ENCODE measurements around the gene TRAF4.
"Not testable (repeated sequence)": the region's sequence is repeated elsewhere in the genome, so short reads cannot be mapped to it uniquely, and the experiment has no call there.

TRAF4 gene

DNA sequence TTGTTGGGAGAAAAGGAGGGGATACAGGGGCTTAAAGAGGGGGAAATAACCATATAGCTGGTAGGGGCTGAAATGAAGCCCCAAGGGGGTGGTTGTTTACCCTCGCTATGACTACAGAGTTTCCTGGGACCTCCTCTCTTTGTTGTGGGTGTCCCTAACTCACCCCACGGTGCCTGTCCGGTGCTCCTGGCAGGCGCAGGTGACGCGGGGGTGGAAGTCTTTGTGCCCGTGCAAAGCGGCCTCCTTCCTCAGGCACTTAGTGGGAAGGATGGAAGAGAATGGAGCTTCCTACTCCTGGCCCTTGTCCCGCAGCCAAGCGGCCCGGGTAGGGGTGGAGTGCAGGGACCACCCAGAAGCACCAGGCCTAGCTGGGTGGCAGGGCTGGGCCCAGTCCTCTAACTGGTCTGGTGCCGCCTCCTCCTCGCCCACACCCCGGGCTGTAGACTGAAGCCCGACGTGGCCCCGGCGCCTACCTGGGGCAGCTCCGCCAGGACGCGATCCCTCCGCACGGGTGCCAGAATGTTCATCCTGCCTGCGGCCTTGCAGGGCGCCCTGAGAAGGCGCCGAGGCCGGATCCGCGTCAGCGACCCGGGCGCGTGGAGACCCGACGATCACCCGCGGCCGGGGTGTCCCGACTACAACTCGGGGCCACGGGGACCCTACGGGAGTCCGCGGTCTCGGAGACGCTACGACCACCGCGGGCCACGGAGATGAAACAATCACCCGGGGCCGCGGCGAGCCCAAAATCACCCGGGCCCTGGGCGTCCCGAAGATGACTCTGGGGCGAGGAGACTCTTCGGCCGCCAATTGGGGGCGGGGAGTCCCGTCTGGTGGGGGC is 26.9 kb upstream of the TRAF4 start:
- DNase-seq, result peak; percentile 74

DNA sequence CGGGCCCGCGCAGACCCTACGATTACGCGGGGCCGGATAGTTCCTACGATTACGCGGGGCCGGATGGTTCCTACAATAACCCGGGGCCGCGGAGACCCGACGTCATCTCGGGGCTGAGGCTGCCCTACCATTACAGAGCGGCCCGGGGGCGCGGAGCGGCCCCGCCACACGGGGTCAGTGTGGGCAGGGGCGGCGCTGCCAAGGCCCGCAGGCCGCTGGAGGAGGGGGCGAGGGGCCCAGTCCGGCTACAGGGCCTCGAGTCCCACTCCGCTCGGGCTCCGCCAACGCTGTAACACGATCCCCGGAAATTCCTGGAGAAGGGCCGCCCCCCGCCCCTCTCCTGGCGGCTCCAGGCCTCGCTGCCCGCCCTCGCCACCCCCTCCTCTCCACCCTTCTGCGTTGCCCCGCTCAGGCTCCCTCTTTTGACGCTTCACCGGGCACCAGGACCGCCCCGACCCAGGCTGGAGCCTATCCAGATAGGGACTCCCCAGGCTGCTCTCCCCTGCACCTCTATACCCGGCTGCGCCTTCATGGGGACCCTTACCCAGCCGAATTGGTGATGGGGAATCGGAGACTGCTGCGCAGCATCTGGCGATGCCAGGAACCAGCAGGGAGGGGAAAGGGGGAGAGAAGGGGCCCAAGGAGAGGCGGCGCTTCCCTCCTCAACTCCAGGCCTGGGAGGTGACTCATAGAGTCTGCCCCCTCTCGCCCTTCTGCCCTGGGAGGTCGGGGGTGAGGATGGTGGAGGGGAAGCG is 26.1 kb upstream of the TRAF4 start, which contains the start of gene RAB34:
Gene RAB34 (minus strand): TSS at position 291 of the 755 bp plus-strand sequence. CDS start 602 bp downstream, outside the sequence.
- peak; percentile 92 for DNase-seq

DNA sequence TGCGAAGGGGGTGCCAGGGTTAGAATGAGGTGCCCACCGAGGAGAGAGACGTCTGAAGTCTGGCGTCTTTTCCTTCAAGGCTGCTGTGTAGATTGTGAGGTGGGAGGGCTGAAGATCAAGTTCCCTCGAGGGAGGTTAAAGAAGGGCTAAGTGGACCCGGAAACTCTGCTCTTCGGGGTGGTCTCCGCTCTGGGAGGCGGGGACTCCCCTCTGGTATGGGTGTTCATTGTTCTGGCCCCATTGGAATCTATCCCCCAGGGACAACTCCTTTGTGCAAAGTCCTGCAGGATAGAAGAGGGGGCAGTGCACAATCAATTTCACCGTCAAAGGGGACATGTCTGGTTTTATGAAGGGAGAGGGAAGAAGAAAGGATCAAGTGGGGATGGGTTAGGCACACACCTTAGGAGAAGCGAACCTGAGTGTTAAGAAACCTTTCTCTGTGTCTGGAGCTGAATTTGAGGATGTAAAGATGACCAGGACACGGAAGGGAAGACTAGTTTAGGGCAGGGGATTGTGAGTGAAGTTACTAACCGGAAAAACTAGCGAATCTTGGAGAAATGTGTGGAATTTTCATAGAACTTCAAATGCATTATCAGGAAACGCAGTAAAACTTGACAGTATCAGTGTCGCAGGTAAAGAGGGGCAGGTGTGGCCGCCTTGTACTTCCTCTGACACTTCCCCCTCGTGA is 25.3 kb upstream of the TRAF4 start:
- DNase-seq, result no peak

DNA sequence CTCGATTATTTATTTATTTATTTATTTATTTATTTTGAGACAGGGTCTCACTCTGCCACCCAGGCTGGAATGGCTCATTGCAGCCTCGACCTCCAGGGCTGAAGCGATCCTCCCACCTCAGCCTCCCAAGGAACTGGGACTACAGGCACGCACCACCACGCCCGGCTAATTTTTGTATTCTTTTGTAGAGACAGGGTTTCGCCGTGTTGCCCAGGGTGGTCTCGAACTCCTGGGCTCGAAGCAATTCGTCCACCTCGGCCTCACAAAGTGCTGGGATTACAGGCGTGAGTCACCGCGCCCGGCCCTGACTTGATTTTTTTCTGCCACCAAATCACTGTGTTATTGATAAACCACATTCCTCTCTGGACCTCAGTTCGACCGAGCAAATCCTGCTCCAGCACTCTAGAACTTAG is 24.8 kb upstream of the TRAF4 start:
- DNase-seq, result no peak

DNA sequence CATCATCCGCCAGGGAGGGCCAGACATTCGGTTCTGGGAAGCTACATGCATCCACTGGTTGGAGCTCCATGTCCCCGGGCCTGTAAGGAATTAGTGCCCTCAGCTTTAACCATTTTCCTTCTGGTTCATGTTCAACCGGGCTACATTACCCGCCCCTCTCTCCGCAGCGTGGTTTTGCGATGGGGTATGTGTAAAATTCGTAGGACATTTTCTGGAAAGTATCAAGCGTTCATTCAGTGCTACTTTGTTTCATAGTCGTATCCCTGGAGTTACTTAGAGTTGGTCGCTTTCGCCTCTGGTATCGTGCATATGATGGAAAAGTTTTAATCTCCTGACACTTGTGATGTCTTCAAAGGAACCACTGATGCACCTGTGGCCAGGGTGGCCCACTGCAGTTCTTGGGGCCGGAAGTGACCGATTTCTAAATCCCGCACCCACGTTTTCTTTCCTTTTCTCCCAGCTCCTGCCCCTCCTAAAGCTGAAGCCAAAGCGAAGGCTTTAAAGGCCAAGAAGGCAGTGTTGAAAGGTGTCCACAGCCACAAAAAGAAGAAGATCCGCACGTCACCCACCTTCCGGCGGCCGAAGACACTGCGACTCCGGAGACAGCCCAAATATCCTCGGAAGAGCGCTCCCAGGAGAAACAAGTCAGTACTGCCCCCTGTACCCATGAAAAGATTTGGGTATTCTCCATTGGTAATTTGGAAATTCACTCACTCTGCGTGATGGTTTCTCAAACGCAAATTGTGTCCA is 23.4 kb upstream of the TRAF4 start:
- DNase-seq, result no peak

DNA sequence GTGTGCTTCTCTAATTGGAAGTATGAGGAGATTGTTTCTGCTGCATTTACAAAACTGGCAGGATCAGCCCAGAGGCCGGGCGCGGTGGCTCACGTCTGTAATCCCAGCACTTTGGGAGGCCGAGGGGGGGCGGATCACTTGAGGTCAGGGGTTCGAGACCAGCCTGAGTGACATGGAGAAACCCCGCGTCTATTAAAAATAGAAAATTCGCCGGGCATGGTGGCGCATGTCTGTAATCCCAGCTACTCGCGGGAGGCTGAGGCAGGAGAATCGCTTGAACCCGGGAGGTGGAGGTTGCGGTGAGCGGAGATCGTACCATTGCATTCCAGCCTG is 22.8 kb upstream of the TRAF4 start:
- DNase-seq, result not testable (repeated sequence)

DNA sequence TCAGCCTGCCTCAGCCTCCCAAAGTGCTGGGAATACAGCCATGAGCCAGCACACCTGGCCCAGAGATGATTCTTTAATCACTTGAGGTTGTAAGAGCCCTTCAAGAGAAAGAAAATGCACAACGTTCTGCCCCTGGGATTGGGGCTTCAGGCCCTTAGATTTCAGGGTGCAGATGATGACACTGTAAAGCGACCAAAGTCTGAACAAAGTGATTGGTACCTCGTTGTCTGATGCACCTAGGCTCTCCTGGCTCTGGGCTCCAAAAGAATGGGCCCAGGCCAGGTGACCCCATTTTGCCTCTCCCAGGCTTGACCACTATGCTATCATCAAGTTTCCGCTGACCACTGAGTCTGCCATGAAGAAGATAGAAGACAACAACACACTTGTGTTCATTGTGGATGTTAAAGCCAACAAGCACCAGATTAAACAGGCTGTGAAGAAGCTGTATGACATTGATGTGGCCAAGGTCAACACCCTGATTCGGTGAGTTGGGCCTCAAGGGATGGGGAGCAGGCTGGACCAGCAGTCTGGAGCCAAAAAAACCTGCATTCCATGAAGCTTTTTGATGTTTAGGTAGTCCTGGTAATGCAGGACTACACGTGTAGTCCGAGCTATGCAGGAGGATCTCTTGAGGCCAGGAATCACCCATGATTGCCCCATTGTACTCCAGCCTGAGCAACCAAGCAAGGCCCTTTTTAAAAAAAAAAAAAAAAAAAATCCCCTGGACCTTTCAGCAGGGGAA is 21.2 kb upstream of the TRAF4 start:
- DNase-seq, result no peak

DNA sequence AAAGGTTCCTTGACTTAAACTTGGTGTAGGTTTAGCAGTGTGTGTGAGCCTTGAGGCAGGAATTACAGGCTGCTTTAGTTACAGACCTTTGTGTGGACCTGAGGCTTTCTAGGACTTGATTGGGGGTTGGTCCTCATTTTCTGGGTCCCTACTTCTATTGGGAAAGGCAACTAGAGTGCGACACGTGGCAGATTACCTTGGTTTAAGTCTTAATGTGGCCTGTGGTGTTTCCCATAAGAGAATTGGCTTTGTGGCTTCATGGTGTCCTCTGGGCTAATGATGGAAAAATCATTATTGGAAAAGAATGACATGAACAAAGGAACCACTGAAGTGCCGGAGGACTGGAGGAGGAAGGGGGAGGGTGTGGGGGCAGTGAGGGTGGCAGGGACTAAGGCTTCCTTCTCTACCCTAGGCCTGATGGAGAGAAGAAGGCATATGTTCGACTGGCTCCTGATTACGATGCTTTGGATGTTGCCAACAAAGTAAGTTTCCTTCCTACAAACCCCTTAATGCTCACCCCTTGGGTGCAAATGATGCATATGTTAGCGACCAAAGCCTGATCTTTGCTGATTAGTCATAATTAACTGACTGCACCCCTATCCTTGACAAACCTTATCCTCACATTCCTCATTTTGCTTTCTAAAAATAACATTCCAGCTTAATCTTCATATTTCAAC is 20.5 kb upstream of the TRAF4 start:
- no peak for DNase-seq

DNA sequence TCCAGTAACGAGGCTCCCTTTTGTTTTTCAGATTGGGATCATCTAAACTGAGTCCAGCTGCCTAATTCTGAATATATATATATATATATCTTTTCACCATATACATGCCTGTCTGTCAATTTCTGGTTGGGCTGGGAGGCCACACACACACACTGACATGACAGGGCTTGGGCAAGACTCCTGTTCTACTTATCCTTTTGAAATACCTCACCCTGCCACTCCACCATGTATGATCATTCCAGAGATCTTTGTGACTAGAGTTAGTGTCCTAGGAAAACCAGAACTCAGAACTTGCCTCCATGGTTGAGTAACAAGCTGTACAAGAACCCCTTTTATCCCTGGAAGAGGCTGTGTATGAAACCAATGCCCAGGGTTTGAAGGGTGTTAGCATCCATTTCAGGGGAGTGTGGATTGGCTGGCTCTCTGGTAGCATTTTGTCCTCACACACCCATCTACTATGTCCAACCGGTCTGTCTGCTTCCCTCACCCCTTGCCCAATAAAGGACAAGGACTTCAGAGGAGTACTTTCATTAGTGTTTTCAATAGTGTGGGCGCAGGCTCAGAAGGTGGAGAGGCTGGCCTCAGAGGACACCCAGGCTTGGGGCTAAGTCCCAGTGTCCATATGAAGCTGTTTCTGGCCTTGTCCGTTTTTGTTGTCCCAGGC is 19.8 kb upstream of the TRAF4 start:
- not testable (repeated sequence) for DNase-seq

DNA sequence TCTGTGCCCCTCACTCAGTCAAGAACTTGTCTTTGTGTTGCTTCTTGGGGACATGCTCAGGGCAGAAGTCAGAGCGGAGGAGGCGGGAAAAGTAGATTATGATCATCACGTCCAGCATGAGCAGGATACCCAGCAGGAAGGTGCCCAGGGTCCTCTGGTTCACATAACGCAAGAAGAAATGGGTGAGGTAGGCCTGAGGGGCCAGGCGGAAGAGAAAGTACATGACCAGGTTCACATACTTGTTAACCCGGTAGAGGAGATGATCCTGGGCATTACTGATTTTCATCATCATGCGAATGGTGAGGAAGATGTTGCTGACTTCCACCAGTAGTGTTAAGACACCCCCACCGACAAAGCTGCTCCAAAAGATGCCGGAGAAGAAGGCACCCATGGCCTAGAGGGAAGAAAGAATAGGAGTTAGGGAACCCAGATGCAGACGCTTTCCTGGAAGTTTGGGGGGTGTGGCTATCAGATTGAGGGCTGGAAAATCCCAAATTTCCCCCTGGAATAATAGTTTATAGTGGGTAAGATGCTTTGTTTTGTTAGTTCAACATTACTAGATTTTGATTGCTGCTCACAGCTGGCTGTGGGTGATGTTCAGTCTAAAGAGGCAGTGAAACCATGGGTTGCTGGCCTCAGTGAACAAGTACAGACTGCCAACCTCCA is 19.2 kb upstream of the TRAF4 start:
- DNase-seq, result no peak

DNA sequence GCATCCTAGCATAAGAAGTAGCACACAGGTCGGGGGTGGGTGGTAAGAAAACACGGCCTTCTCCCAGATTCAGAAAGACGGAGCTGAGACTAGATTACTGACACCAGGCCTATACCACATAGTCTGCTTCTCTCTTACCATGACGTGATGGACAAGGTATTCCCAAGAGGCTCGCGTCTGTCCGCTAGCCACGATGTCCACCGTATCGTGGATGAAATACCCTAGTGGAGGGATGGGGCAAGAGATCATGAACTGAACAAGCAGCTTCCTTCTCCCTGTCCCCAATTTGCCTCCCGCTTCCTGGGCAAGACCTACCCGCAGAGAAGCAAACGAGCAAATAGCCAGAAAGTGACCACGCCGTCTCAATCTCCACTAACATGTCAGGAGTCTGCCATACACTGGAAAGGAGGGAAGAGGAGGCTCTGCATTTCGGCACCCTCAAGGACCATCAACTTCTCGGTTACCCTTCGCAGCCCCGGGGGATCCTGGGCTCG is 18.6 kb upstream of the TRAF4 start:
- DNase-seq, result no peak

DNA sequence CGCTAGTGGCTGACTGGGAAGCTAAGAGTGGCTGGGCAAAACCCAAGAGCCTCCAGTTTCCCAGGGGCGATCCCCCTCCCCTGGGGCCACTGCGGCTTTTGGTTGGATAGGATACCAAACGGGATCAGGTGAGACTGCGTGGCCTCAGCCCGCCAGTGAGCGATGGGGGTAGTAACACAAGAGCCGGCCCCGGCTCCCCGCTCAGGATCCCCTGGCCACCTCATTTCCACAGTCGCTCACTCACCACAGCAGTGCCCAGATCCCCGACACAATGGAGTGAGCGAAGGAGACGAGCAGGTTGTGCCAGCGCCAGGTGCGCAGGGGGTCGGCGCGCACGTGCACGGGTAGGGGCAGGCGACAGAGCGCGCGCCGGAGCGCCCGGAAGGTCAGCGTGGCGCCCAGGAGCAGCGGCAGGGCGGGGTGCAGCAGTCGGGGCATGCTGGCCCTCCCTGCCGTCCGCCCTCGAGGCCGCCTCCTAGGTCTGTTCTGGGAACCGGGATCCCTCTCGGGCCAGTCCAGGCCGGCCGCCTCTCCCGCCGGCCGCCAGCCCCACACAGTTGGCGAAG is 18.1 kb upstream of the TRAF4 start:
- no peak for DNase-seq

DNA sequence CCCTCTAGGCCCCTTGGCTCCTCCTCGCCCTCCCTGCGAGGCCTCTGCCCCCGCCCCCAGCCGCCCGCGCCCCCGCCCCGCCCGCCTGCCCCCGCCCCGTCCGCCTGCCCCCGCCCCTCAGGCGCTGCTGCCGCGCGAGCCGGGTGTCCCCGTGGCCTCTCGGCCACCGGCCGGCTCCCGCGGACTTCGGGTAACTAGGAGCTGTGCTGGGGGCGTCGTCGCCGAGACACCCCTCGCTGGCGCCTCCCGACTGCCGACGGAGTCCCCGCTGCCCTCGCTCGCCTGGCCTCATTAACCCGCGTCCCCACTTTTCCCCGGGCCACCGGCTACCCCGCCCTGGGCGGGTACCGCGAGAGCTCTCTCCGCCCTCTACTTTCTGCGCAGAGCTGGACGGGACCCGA is 17.6 kb upstream of the TRAF4 start, which contains the start of gene TLCD1:
Gene TLCD1 (minus strand): TSS at position 8 of the 401 bp plus-strand sequence. CDS start 136 bp downstream, outside the sequence.
- DNase-seq, result peak; percentile 87

DNA sequence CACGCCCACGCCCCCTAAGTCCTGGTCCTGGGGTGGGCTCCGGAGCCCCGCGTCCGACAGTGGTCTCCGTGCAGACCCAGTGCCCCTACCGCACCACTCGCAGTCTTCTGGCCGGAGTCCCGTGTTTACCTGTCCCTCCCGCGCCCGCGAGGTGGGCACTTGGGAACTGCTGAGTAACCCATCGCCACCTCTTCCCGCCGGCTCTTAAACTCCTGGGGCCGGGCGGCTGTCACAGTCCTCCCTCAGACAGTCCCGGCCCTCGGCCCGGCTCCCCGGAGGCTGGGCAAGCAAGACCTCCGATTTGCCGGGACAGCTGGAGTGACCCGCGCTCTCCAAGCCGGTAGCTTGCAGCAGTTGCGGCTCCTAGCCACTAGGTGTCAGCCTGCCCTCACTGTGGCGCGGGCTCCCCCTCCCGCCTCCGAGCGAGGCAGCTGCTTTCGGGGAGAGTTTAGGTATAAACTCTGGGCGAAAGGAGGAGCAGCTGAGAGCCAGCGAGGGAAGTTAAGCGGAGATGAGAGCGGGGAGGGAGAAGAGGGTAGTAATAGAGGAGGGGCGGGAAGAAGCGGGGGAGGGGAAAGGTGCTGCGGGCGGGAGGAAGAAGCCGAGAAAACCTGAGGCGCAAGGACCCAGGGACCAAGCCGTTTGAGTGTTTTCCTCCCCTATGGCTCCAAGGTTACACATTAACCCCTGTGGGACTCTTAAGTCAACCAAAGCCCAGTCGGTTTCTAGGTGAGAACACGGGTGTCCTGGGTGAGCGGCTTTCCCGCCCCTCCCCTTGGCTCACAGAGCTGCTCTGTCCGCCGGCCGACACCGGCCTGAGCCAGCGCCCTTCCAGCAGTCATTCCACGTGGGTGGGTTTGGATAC is 17.0 kb upstream of the TRAF4 start:
- peak; percentile 97 for DNase-seq

DNA sequence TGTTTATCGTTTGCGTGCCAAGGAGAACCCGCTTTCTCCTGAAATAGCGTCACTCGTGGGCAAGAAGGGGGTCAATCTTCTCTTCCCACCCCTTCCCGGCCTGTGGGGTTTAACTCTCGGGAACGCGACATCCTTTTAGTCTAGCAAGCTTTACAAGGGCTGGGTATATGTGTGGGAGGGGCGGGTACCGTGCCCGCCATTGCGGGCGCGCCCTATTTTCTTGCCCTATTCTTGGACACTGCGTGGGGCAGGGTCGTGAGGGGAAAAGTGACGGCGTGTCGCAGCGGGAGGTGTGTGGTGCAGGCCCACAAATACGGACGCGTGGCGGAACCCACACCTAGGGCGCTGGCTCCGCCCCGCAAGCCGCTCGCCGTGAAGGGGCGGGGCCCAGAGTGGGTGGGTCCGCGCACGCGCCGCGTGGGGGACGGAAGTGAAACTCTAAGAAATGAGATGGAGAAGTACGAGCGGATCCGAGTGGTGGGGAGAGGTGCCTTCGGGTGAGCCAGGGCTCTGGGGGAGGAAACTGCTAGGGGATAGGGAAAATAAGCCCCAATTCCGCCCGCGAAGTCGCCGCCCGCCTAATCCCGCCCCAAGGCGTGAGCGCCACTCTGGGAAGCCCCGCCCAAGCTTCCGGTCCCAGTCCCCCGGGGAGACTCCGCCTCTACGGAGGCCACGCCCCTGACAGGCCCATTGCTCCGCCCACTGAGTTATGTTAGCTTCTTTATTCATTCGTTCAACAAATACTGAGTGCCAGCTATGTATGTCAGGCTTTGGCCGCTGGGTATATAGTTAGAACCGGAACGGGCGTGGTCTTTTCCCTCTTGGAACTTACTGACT is 15.2 kb upstream of the TRAF4 start, which contains the start of gene NEK8:
Gene NEK8 (plus strand): TSS at position 425 of the 837 bp plus-strand sequence. CDS start 26 bp downstream, at position 451.
- DNase-seq, result peak; percentile 98

DNA sequence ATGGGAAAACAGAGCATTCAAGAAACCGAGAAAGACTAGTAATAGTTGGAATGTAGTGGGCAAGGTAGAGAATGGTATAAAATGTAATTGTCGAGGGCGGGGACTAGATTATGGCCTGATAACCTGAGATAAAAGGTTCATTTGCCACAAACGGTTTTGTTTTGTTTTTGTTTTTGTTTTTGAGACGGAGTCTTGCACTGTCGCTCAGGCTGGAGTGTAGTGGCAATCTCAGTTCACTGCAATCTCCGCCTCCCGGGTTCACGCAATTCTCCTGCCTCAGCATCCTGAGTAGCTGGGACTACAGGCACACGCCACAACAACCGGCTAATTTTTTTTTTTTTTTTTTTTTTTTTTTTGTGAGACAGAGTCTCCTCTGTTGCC is 13.9 kb upstream of the TRAF4 start:
- no peak for DNase-seq

DNA sequence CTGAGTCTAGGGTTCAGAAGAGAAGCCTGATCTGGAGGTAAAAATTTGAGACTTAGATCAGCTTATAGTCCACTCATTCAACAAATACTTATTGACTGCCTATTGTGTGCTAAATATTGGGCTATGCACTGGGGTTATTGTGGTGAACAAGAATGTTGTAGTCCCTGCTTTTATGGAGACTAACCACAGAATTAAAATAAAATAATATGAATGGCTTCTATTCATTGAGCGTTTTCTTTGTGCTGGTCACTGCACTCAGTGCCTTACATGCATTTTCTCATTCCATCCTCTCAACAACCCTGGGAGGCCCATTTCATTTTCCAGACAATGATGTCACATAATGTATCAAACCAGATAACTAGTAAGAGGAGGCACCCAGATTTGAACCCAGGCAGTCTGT is 10.5 kb upstream of the TRAF4 start:
- DNase-seq, result no peak
